Measurements from ENCODE around the gene GRID1. TPM values are rescaled to one million over a fixed set of nuclear protein-coding genes. Genes with fewer than 3 reads are reported as not detected.

GRID1 gene
- total RNA-seq, 1 experiment from 2014 or later: 5.6 TPM

DNA sequence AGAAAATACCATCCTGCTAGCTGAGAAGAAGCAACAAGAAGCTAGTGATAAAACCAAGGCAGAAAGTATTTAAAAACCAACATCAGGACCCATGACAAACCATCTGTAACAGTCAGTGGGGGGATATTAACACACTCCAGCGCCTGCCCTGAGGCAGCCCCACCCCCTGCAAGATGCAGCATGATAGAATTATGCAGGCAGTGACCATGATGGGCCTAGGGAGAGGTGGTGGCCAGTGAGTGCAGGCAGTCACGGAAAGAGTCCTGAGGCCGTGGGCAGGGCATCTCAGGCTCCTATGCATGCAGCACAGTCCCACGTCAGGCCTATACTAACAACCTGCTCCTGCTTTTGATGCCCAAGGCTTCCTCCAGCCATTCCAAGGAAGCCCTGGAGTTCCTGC, 686.9 kb downstream of the GRID1 start:
- BruUV-seq (replicated peaks): no TSS peak
- TF ChIP-seq JUND (IDR thresholded peaks at IDR 0.05): no peak
- TF ChIP-seq EZH2phosphoT487 (IDR thresholded peaks at IDR 0.05; ENCODE audit: borderline replicate concordance): no peak
- TF ChIP-seq SRF (IDR thresholded peaks at IDR 0.05; ENCODE audit: low read depth): no peak
- no peak for TF ChIP-seq ELF1 (IDR thresholded peaks at IDR 0.05; ENCODE audit: borderline replicate concordance, low read depth)
- TF ChIP-seq, protein P1, sequence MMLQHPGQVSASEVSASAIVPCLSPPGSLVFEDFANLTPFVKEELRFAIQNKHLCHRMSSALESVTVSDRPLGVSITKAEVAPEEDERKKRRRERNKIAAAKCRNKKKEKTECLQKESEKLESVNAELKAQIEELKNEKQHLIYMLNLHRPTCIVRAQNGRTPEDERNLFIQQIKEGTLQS (IDR thresholded peaks at IDR 0.05): no peak
- TF ChIP-seq TCF7L2 (IDR thresholded peaks at IDR 0.05; ENCODE audit: borderline replicate concordance, extremely low read depth, insufficient read depth, insufficient read length): no peak
- TF ChIP-seq CEBPB (IDR thresholded peaks at IDR 0.05; ENCODE audit: low read depth): no peak
- TF ChIP-seq ZFX (IDR thresholded peaks at IDR 0.05): no peak
- TF ChIP-seq, protein P2, sequence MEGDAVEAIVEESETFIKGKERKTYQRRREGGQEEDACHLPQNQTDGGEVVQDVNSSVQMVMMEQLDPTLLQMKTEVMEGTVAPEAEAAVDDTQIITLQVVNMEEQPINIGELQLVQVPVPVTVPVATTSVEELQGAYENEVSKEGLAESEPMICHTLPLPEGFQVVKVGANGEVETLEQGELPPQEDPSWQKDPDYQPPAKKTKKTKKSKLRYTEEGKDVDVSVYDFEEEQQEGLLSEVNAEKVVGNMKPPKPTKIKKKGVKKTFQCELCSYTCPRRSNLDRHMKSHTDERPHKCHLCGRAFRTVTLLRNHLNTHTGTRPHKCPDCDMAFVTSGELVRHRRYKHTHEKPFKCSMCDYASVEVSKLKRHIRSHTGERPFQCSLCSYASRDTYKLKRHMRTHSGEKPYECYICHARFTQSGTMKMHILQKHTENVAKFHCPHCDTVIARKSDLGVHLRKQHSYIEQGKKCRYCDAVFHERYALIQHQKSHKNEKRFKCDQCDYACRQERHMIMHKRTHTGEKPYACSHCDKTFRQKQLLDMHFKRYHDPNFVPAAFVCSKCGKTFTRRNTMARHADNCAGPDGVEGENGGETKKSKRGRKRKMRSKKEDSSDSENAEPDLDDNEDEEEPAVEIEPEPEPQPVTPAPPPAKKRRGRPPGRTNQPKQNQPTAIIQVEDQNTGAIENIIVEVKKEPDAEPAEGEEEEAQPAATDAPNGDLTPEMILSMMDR (IDR thresholded peaks at IDR 0.05 in 2 of 3, conservative IDR thresholded peaks at IDR 0.05 in 1 of 3; ENCODE audit: borderline replicate concordance in 1 of 3, insufficient read depth in 1 of 3, low read depth in 2 of 3, low read length in 2 of 3): no peak
- TF ChIP-seq, protein P3, sequence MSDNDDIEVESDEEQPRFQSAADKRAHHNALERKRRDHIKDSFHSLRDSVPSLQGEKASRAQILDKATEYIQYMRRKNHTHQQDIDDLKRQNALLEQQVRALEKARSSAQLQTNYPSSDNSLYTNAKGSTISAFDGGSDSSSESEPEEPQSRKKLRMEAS (IDR thresholded peaks at IDR 0.05): no peak
- TF ChIP-seq POLR2A (IDR thresholded peaks at IDR 0.05; ENCODE audit: borderline replicate concordance, extremely low read depth, insufficient read depth, insufficient read length): no peak
- TF ChIP-seq SP1 (IDR thresholded peaks at IDR 0.05; ENCODE audit: low read depth): no peak
- Histone ChIP-seq H3K9me2 (ENCODE audit: insufficient read depth) (no peaks in the 10 kb centered on the region), H3K4me1 (ENCODE audit: control insufficient read depth in 1 of 2, insufficient read depth in 2 of 2, low read length in 2 of 2) (no peaks in the 10 kb centered on the region), H3K27me3 (ENCODE audit: insufficient read depth, low read length) (no peaks in the 10 kb centered on the region), H3K9ac (ENCODE audit: low read length) (no peak overlapping the region), H3K9me3 (ENCODE audit: control insufficient read depth in 1 of 2, insufficient read depth in 1 of 2, low read depth in 1 of 2, low read length in 2 of 2) (no peaks in the 10 kb centered on the region), H3K27ac (ENCODE audit: low read depth, low read length) (no peak overlapping the region), H2AFZ (ENCODE audit: low read depth, low read length, poor library complexity, severe bottlenecking) (no peak overlapping the region), H4K20me1 (ENCODE audit: insufficient read depth) (no peaks in the 10 kb centered on the region), H3K79me2 (ENCODE audit: insufficient read depth, low read length) (no peaks in the 10 kb centered on the region), H3K4me2 (ENCODE audit: low read length) (no peak overlapping the region), H3K36me3 (ENCODE audit: control insufficient read depth in 1 of 2, insufficient read depth in 2 of 2, low read length in 2 of 2) (no peaks in the 10 kb centered on the region), H3K4me3 (replicated peaks in 1 of 2; ENCODE audit: low read depth in 1 of 2, low read length in 2 of 2) (no peak overlapping the region)
- ATAC-seq (no peak), DNase-seq (ENCODE audit: low read depth, low spot score) (no peak)
- POLR2A ChIA-PET: no interaction called here
- intact Hi-C loops (cut with micrococcal nuclease): no loop called here
- CTCF ChIA-PET: no interaction called here
- RAD21 ChIA-PET (ENCODE audit: low non-redundant PET in 1 of 2, low total read pairs in 2 of 2, uncharacterized antibody in 2 of 2, unreplicated experiment in 2 of 2): no interaction called here

Measured in HCT116 (cell line).